ENCODE measurements around the gene ZNF831.

ZNF831 gene

DNA sequence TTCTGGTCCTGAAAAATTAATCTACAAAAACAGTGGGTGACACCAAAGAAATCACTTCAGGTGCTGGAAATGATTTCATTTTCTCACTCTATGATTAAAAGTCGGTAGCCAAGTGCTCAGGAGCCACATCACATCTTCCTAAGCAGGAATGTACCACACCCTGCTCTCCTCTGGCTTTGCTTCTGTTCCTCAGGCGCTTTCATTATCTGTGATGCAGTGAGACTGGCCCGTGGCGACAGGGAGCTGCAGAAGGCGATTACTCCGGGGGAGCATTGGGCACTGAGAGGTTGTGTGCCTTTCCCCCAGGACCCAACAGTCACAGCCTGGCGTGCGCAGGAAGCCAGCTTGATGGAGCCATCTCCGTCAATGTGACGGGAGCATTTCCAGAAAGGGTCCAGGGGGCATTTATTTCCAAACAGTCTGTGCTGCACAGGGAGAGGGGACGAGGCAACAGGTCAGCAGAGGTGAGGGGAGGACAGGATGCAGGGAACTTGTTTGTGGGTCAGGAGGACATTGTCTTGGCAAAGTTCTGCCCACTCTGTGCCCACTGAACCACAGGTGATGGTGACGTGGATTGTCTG is 5.6 kb upstream of the ZNF831 start:
- no peak for DNase-seq (ENCODE audit: low read depth)
- no peak overlapping the region for H3K4me3 ChIP-seq (ENCODE audit: low read length)
- TF ChIP-seq, protein P1, sequence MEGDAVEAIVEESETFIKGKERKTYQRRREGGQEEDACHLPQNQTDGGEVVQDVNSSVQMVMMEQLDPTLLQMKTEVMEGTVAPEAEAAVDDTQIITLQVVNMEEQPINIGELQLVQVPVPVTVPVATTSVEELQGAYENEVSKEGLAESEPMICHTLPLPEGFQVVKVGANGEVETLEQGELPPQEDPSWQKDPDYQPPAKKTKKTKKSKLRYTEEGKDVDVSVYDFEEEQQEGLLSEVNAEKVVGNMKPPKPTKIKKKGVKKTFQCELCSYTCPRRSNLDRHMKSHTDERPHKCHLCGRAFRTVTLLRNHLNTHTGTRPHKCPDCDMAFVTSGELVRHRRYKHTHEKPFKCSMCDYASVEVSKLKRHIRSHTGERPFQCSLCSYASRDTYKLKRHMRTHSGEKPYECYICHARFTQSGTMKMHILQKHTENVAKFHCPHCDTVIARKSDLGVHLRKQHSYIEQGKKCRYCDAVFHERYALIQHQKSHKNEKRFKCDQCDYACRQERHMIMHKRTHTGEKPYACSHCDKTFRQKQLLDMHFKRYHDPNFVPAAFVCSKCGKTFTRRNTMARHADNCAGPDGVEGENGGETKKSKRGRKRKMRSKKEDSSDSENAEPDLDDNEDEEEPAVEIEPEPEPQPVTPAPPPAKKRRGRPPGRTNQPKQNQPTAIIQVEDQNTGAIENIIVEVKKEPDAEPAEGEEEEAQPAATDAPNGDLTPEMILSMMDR (conservative IDR thresholded peaks at IDR 0.05; ENCODE audit: low read length): no peak

DNA sequence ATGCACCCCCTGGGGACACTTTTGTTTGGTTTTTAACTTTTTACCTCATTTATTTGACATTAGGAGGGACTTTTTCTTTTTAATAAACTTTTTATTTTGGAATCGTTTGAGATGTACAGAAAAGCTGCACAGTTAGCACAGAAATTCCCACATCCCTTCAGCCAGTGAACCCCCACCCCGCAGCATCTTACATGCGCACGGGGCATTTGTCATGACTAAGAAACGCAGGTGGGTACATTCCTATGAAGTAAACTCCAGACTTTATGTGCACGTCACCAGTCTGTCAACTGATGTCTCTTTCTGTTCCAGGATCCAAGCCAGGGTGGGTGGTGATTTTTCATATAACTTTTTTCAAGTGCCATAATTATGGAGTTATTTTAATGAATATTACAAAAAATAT is 4.9 kb upstream of the ZNF831 start:
- no peak overlapping the region for H3K4me3 ChIP-seq (ENCODE audit: low read length)
- no peak for DNase-seq (ENCODE audit: low read depth)
- TF ChIP-seq, protein P1 (conservative IDR thresholded peaks at IDR 0.05; ENCODE audit: low read length): no peak

DNA sequence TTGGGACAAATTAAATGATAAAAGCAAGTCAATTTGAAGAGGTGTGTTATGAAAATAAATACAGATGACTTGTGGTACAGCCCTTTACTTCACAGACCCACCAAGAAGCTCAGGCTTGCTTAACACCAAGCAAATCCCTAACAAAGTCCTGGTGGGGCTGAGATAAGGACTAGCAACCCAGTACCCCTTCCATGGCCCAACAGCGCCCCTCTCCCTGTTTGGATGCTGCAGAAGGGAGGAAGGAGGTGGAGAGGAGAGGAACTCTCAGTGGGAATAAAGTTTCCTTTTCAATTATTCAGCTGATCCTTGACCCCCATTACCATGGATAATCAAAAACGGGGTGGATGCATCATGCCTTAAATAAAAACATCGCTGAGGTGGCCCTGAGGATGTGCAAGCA is 4.5 kb upstream of the ZNF831 start:
- no peak for DNase-seq (ENCODE audit: low read depth)
- TF ChIP-seq, protein P1 (conservative IDR thresholded peaks at IDR 0.05; ENCODE audit: low read length): no peak
- H3K4me3 ChIP-seq (ENCODE audit: low read length): no peak overlapping the region

DNA sequence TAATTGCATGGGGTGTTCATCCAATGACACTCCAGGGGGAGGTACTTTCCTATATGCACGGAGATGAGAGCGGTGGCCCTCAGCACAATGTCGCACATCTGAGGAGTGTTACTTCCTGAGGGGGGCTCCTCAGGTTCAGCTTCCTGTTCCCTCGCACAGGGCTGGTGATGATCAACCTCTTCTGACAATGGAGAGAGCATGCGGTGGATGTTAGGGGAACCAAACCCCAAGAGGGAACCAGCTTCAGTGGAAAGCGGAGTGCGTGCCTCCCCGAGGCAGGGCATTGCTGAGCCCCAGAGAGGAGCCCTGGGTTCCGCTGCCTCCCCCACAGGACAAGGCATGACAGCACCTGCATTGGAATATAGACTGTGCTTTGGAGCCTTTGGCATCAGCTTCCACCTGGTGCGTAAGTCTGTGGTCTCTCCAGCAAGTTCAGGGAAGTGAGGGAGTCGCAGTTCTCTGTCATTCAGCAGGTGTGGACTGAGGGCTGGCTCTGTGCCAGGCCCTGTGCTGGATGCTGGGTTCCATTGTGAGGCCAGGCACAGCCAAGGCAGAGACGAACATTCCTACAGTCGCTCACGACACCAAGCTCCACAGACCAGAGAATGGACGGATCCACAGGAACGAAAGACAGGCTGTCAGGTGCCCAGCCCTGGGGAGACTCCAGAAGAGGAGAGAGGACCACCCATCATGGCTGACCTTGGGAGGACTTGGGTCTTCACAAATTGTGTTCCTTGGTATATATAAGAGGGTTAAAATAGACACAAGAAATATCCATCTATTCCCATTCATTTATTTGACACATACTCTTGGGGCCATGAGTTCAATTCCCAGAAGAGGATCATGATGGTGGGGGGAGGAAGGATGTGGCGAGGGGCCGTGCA is 3.9 kb upstream of the ZNF831 start:
- H3K4me3 ChIP-seq (ENCODE audit: low read length): no peak overlapping the region
- no peak for DNase-seq (ENCODE audit: low read depth)

DNA sequence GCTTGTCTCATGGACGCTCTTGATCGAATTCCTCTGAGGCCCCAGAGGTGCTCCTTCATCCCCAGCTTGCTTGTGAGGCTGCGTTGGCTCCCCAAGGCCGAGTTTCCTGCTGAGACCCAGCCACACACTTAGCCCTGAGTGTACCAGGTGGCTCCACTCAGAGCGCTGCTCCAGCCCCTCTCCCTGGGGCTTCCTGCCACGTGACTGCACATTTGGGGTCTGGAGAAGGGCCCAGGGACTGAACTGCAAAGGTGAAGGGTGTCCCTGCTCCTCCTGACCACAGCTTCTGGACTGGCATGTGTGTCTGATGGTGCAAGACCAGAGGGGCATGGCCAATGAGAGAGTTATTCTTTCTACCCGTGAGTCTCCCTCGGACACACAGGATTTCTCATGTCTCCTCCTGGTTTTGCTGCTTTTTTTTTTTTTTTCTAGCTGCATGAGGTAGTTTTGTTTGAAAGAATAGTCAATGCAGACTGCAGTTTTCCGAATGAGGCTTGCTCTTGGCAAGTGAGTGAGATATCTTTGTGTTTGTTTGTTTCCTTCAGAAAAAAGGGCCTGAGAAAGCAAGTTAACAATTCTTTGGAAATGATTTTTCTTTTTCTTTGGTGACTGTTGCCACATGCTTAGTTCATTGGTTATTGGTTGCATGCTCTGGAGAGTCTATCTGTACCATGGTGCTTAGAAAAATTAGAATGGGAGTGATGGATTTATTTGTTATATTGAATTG is 3.1 kb upstream of the ZNF831 start:
- H3K4me3 ChIP-seq (ENCODE audit: low read length): no peak overlapping the region
- TF ChIP-seq, protein P1 (conservative IDR thresholded peaks at IDR 0.05; ENCODE audit: low read length): no peak
- DNase-seq (ENCODE audit: low read depth): no peak

More for the DNA sequence above, 3.9 kb upstream of the ZNF831 start:
- TF ChIP-seq, protein P1 (conservative IDR thresholded peaks at IDR 0.05; ENCODE audit: low read length): no peak

DNA sequence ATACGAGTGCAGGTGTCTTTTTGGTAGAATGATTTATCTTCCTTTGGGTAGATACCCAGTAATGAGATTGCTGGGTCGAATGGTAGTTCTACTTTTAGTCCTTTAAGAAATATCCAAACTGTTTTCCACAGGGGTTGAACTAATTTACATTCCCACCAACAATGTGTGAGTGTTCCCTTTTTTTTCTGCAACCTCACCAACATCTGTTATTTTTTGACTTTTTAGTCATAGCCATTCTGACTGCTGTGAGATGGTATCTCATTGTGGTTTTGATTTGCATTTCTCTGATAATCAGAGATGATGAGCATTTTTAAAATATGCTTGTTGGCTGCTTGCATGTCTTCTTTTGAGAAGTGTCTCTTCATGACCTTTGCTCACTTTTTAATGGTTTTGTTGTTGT is 1.9 kb upstream of the ZNF831 start:
- H3K4me3 ChIP-seq (ENCODE audit: low read length): no peak overlapping the region
- TF ChIP-seq, protein P1 (conservative IDR thresholded peaks at IDR 0.05; ENCODE audit: low read length): no peak
- no peak for DNase-seq (ENCODE audit: low read depth)

Data from AG10803 (cell line).